Hematopoietic multipotent progenitor cell (in vitro differentiated cells): Measurements from ENCODE around the gene CDHR4. TPM values are rescaled to one million over a fixed set of nuclear protein-coding genes. Genes with fewer than 3 reads are reported as not detected.
"Not testable (repeated sequence)": the region's sequence is repeated elsewhere in the genome, so short reads cannot be mapped to it uniquely, and the experiment has no call there.

ENCODE experiments used
- DNase-seq, 3 donors: peaks; one replicate each; pipeline ENCODE4 v3.0.0-alpha.2; 2011 to 2015; ENCODE audit warnings: low read depth in 2 of 3, low spot score in 2 of 3
- total RNA-seq: library from RNA; depleted of rRNA; stranded (reverse); fragments of >200 nt; gene quantifications from one replicate; pipeline ENCODE4 v1.2.3, GENCODE V29; 2012

The CDHR4 gene
- total RNA-seq, 1 donor = 0.27 TPM

GRCh38 chr3:49780975-49781365 lies 18.7 kb downstream of the CDHR4 start:
- not testable (repeated sequence) for DNase-seq

GRCh38 chr3:49780080-49780974 lies 19.3 kb downstream of the CDHR4 start:
- DNase-seq = no peak

GRCh38 chr3:49779358-49780079 lies 20.2 kb downstream of the CDHR4 start:
- DNase-seq = no peak

GRCh38 chr3:49776101-49776500 lies 23.6 kb downstream of the CDHR4 start:
- not testable (repeated sequence) for DNase-seq

- no peak for DNase-seq
These were observed 24.1 kb downstream of the CDHR4 start for GRCh38 chr3:49775538-49775937.

GRCh38 chr3:49772703-49773102 lies 27.0 kb downstream of the CDHR4 start:
- DNase-seq = no peak

- DNase-seq = no peak
These were observed 28.2 kb downstream of the CDHR4 start for GRCh38 chr3:49771340-49771938.

GRCh38 chr3:49769926-49770325 lies 29.7 kb downstream of the CDHR4 start:
- no peak for DNase-seq

- DNase-seq = no peak
These were observed 30.3 kb downstream of the CDHR4 start for GRCh38 chr3:49769286-49769915.

GRCh38 chr3:49763981-49764380 lies 35.7 kb downstream of the CDHR4 start:
- no peak for DNase-seq

GRCh38 chr3:49761661-49762060 lies 38.0 kb downstream of the CDHR4 start:
- DNase-seq = no peak

- no peak for DNase-seq
These were observed 40.4 kb downstream of the CDHR4 start for GRCh38 chr3:49759226-49759625.

GRCh38 chr3:49757197-49757596 lies 42.5 kb downstream of the CDHR4 start:
- DNase-seq = no peak

- DNase-seq = no peak
These were observed 43.6 kb downstream of the CDHR4 start for GRCh38 chr3:49756036-49756435.

- no peak for DNase-seq
These were observed 45.1 kb downstream of the CDHR4 start for GRCh38 chr3:49754536-49754935.

GRCh38 chr3:49751501-49751900 lies 48.2 kb downstream of the CDHR4 start:
- DNase-seq = no peak

- no peak for DNase-seq
These were observed 49.6 kb downstream of the CDHR4 start for GRCh38 chr3:49750056-49750455.

GRCh38 chr3:49748874-49749273 lies 50.8 kb downstream of the CDHR4 start:
- DNase-seq = not testable (repeated sequence)

- DNase-seq = no peak
These were observed 51.7 kb downstream of the CDHR4 start for GRCh38 chr3:49747792-49748480.

- no peak for DNase-seq
These were observed 53.7 kb downstream of the CDHR4 start for GRCh38 chr3:49745986-49746385.
